DND-41 (cell line): ENCODE data around the gene DTWD2.

ENCODE experiments used
- CTCF ChIP-seq: IDR thresholded peaks from 2 replicates; pipeline ENCODE4 v1.5.1; 2012; ENCODE audit warnings: borderline replicate concordance, low read length, moderate library complexity, mild to moderate bottlenecking; ENCODE audit not compliant: poor library complexity, severe bottlenecking; ENCODE audit errors: extremely low read depth
- EZH2 ChIP-seq: IDR thresholded peaks from 3 replicates; pipeline ENCODE4 v1.6.1; 2012; ENCODE audit warnings: borderline replicate concordance, low read depth, mild to moderate bottlenecking, moderate library complexity, low read length, inconsistent platforms; ENCODE audit not compliant: severe bottlenecking

DNA sequence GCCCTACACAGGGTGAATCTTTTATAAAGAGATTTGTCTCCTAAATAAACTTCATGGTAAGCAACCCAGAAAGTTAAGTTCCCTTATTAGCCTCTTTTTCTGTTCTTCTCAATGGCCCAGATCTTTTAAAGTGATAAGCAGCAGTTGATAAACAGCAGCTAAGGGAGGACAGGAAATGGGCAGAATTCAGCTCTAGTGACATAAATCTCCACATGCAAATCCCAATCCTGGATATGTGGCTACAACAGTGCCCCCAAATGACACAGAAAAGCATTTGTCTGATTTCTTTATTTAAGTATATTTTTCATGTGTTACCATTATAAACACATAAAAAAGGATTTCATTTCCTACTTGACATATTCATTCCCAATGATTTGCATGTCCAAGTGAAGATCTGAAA is 199.0 kb downstream of the DTWD2 start:
- TF ChIP-seq CTCF, result no peak
- no peak for TF ChIP-seq EZH2
